ENCODE measurements around the gene LDB3. TPM values are rescaled to one million over a fixed set of nuclear protein-coding genes. Genes with fewer than 3 reads are reported as not detected.
A peak's percentile ranks its signal among the peaks of the same experiment; 100 is the strongest.

LDB3 gene
- total and polyA plus RNA-seq, 3 donors from 2014 or later, result 2.7 to 20.3 (median 3.6) TPM

DNA sequence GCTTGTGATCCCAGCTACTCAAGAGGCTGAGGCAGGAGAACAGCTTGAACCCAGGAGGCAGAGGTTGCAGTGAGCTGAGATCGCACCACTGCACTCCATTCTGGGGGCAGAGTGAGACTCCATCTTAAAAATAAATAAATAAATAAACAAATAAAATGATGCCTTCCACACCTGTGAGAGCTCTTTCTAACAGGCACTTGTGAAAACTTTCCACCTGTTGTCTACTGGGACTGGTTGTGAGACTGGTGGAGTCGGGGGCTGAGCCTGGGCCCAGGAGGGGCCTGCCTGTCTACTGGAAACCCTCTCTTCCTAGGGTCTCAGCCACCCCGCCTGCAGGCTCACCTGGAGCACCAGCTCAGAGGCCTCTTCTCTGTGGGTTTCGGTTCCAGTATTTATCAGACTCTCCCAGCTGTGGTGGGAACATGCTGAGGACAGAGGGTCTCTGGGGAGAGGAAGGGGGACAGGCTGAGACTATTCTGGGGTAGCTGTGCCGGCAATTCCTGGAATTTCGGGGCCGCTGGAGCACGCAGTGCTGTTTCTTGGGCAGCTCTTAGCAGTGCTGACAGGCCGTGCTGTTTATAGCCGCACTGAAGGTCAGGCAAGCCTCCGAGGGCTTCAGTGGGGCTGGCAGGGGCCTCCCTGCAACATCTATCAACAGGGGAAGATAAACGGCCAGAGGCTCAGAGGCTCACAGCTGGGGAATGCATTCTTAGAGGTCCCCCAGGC, 3.8 kb downstream of the LDB3 start:
- Histone ChIP-seq H3K4me3 (no peak overlapping the region), H3K27ac (peak overlapping the region; percentile 59), H3K27me3 (no peaks in the 10 kb centered on the region), H3K36me3 (ENCODE audit: low read depth, missing control alignments) (no peaks in the 10 kb centered on the region), H3K9me3 (no peaks in the 10 kb centered on the region), H3K4me1 (peaks cover 48% of the 10 kb centered on the region)
- TF ChIP-seq, protein P1, sequence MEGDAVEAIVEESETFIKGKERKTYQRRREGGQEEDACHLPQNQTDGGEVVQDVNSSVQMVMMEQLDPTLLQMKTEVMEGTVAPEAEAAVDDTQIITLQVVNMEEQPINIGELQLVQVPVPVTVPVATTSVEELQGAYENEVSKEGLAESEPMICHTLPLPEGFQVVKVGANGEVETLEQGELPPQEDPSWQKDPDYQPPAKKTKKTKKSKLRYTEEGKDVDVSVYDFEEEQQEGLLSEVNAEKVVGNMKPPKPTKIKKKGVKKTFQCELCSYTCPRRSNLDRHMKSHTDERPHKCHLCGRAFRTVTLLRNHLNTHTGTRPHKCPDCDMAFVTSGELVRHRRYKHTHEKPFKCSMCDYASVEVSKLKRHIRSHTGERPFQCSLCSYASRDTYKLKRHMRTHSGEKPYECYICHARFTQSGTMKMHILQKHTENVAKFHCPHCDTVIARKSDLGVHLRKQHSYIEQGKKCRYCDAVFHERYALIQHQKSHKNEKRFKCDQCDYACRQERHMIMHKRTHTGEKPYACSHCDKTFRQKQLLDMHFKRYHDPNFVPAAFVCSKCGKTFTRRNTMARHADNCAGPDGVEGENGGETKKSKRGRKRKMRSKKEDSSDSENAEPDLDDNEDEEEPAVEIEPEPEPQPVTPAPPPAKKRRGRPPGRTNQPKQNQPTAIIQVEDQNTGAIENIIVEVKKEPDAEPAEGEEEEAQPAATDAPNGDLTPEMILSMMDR (IDR thresholded peaks at IDR 0.05), result no peak
- no peak for TF ChIP-seq POLR2A (IDR thresholded peaks at IDR 0.05)
- 43 to 67% methylated on average over 6 to 12 of the region's 12 CpGs for WGBS, 2 donors
- intact Hi-C loops (cut with DNase I; ENCODE audit: low total_unique reads), result no loop called here
- peak; percentile 76 for DNase-seq

DNA sequence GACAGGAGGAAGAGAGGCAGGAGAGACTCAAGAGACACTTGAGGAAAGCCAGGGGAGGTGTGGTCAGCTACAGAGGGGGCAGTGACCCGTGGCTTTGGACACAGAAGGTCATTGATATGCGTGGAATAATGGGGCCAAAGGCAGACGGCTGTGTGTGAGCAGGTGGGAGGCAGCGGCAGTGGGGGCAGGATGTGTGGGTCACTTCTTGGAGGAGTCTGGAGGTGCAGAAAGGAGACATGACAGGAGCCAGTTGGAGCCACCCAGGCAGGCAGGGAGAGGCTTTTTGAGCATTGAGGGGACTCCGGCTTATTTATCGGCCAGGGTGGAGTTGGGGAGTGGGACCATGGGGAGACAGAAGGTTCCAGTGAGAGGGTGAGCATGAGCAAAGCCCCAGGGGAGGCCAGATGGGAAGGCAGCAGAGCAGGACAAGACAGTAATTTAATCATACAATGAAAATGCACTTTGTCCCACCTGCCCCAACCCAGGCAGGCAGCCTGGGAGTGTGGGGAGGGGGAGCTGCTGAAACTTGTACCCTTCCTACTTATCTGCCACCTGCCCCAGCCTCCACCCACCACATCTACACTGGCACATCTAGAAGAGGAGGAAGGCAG, 5.0 kb downstream of the LDB3 start:
- TF ChIP-seq POLR2A (IDR thresholded peaks at IDR 0.05), result no peak
- TF ChIP-seq, protein P1 (IDR thresholded peaks at IDR 0.05), result no peak
- Histone ChIP-seq H3K4me1 (peaks cover 45% of the 10 kb centered on the region), H3K9me3 (no peaks in the 10 kb centered on the region), H3K27ac (no peak overlapping the region), H3K36me3 (ENCODE audit: low read depth, missing control alignments) (no peaks in the 10 kb centered on the region), H3K4me3 (no peak overlapping the region), H3K27me3 (no peaks in the 10 kb centered on the region)
- intact Hi-C loops (cut with DNase I; ENCODE audit: low total_unique reads), result no loop called here
- 69 to 81% methylated on average over 6 of the region's 6 CpGs for WGBS, 2 donors
- DNase-seq, result no peak

DNA sequence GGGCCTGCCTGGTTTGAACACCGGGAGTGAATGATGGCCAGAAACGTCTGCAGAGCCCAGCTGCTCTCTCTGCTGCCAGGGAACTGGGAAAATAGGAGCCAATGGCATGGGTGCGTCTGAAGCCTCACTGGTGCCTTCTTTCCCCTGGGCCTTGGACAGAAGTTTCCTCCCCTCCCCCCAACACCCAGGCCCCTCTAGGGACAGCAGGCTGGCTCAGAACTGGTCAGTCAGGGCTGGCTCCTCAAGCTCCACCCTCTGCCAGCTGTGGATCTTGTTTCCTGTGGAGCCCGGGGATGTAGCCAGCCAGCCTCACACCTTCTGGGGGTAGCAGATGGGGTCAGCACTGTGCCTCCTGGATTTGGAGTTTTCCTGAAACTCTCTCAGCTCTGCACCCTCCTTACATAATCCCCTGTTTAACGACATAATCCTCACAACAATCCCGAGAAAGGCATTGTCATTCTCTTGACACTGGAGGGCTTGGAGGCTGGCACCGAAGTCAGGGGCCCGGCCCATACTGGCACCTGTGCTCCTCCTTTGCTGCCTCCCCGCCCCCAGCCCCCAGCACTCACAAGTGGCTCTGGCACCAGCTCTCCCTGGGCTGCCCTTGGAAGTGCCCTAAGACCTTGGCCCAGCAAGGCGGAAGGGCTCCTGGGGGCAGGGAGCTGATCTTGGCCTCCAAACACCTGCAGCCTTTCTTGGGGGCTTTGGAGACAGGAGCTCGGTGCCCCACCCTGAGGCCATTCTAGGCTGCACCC, 5.7 kb downstream of the LDB3 start:
- no peaks in the 10 kb centered on the region for H3K9me3 ChIP-seq
- H3K36me3 ChIP-seq (ENCODE audit: low read depth, missing control alignments), result no peaks in the 10 kb centered on the region
- no peak overlapping the region for H3K4me3 ChIP-seq
- TF ChIP-seq, protein P1 (IDR thresholded peaks at IDR 0.05), result no peak
- no peak for TF ChIP-seq POLR2A (IDR thresholded peaks at IDR 0.05)
- intact Hi-C loops (cut with DNase I; ENCODE audit: low total_unique reads), result no loop called here
- H3K4me1 ChIP-seq, result peaks cover 40% of the 10 kb centered on the region
- no peak for DNase-seq
- WGBS, 2 donors, result 65 to 100% methylated on average over 2 to 11 of the region's 11 CpGs
- no peak overlapping the region for H3K27ac ChIP-seq
- no peaks in the 10 kb centered on the region for H3K27me3 ChIP-seq

DNA sequence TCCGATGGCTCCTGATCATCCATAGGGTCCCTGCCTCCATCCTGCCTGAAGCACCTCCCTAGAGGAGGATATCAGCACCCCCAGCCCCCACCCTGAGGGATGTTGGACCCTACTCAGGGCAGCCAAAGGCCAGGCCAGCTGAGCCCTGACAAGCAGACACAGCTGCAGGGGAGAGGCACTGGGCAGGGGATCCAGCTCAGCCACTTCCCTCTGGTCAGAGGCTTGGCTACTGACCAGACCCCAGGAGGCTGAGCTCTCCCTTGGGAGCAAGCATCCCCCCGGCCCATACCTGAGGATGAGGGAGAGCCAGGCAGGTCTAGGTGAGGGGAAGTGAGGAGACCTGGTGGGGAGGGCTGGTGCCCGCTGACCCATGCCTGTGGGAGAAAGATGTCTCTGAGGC, 6.6 kb downstream of the LDB3 start:
- H3K9me3 ChIP-seq, result no peaks in the 10 kb centered on the region
- WGBS, 2 donors, result 91 to 97% methylated on average over 2 to 3 of the region's 3 CpGs
- H3K4me3 ChIP-seq, result no peak overlapping the region
- no peaks in the 10 kb centered on the region for H3K36me3 ChIP-seq (ENCODE audit: low read depth, missing control alignments)
- TF ChIP-seq POLR2A (IDR thresholded peaks at IDR 0.05), result no peak
- TF ChIP-seq, protein P1 (IDR thresholded peaks at IDR 0.05), result no peak
- H3K27me3 ChIP-seq, result no peaks in the 10 kb centered on the region
- H3K27ac ChIP-seq, result no peak overlapping the region
- intact Hi-C loops (cut with DNase I; ENCODE audit: low total_unique reads), result no loop called here
- DNase-seq, result no peak
- H3K4me1 ChIP-seq, result peaks cover 30% of the 10 kb centered on the region
